Fibroblast of upper back skin (primary cell): ENCODE measurements around the gene RUFY4.
"Not testable (repeated sequence)": the region's sequence is repeated elsewhere in the genome, so short reads cannot be mapped to it uniquely, and the experiment has no call there.

Experiments
- DNase-seq: peaks from one replicate; pipeline ENCODE4 v3.0.0-alpha.2; 2013

Gene RUFY4

GRCh38 chr2:218031771-218032257 is 37.2 kb upstream of the RUFY4 start:
- no peak for DNase-seq

- no peak for DNase-seq
Observed at GRCh38 chr2:218032336-218033171, 36.5 kb upstream of the RUFY4 start.

- DNase-seq, result no peak
Observed at GRCh38 chr2:218033208-218033589, 35.9 kb upstream of the RUFY4 start.

- DNase-seq, result no peak
Observed at GRCh38 chr2:218033590-218034496, 35.2 kb upstream of the RUFY4 start.

GRCh38 chr2:218034497-218035213 is 34.4 kb upstream of the RUFY4 start:
- DNase-seq, result peak; percentile 79

- DNase-seq, result no peak
Observed at GRCh38 chr2:218035463-218036100, 33.5 kb upstream of the RUFY4 start.

GRCh38 chr2:218036371-218036770 is 32.7 kb upstream of the RUFY4 start:
- no peak for DNase-seq

- peak; percentile 77 for DNase-seq
Observed at GRCh38 chr2:218039171-218039570, 29.9 kb upstream of the RUFY4 start.

- DNase-seq, result no peak
Observed at GRCh38 chr2:218040883-218041282, 28.2 kb upstream of the RUFY4 start.

GRCh38 chr2:218041302-218042168 is 27.5 kb upstream of the RUFY4 start:
- DNase-seq, result no peak

- DNase-seq, result no peak
Observed at GRCh38 chr2:218043100-218043499, 26.0 kb upstream of the RUFY4 start.

GRCh38 chr2:218043701-218044109 is 25.3 kb upstream of the RUFY4 start:
- DNase-seq, result no peak

GRCh38 chr2:218044599-218044998 is 24.5 kb upstream of the RUFY4 start:
- DNase-seq, result not testable (repeated sequence)

- DNase-seq, result no peak
Observed at GRCh38 chr2:218046238-218046637, 22.8 kb upstream of the RUFY4 start.

GRCh38 chr2:218047536-218048225 is 21.4 kb upstream of the RUFY4 start:
- DNase-seq, result no peak

GRCh38 chr2:218051903-218052302 is 17.1 kb upstream of the RUFY4 start:
- DNase-seq, result no peak

GRCh38 chr2:218059289-218059688 is 9.8 kb upstream of the RUFY4 start:
- DNase-seq, result no peak

- no peak for DNase-seq
Observed at GRCh38 chr2:218060118-218060517, 8.9 kb upstream of the RUFY4 start.

- DNase-seq, result no peak
Observed at GRCh38 chr2:218060950-218061660, 7.9 kb upstream of the RUFY4 start.

GRCh38 chr2:218063486-218063885 is 5.6 kb upstream of the RUFY4 start:
- DNase-seq, result no peak
